Suppressor macrophage treated with lipopolysaccharide for 4 hours (primary cell): ENCODE results near the gene PALD1.
A peak's percentile ranks its signal among the peaks of the same experiment; 100 is the strongest.

Experiments
- DNase-seq: peaks from one replicate; pipeline ENCODE4 v3.0.0-alpha.2; 2020

The PALD1 gene

DNA sequence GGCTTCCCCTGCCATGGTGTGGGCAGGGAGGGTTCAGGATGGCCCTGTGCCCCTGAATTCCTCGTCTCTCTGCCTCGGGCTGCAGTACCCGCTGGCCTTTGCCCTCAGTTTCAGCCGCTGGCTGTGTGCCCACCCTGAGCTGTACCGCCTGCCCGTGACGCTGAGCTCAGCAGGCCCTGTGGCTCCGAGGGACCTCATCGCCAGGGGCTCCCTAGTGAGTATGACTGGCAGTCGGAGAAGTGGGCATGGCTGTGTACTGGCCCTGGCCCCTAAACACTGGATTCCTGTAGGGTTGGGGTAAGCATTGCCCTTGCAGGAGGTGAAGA, 59.6 kb downstream of the PALD1 start:
- DNase-seq = no peak

DNA sequence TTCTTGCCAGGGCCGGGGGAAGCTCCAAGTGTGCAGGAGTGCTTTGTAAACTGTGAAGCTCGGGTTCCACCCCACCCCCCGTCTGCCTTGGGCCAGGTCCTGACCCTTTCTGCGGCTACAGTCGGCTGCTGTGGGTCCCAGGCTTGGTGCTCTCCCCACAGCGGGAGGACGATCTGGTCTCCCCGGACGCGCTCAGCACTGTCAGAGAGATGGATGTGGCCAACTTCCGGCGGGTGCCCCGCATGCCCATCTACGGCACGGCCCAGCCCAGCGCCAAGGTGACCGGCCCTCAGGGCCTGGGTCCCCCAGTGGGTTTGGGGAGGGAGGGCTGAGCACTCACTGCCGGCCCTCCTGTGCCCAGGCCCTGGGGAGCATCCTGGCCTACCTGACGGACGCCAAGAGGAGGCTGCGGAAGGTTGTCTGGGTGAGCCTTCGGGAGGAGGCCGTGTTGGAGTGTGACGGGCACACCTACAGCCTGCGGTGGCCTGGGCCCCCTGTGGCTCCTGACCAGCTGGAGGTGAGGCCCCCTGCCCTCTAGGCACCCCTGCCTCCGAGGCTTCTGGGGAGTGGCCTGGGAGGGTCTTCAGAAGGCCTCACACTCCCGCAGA, 60.3 kb downstream of the PALD1 start:
- DNase-seq = no peak

DNA sequence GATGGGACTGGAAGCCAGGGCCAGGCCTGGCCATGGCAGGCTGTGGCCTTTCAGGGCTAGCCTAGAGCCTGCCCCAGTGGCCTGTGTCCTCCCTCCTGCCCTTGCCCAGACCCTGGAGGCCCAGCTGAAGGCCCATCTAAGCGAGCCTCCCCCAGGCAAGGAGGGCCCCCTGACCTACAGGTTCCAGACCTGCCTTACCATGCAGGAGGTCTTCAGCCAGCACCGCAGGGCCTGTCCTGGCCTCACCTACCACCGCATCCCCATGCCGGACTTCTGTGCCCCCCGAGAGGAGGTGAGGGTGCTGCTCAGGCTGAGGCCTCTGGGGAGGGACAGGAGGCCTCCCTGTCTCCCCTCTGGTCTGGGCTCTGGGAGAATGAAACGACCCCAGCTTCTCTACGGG, 60.9 kb downstream of the PALD1 start:
- no peak for DNase-seq

DNA sequence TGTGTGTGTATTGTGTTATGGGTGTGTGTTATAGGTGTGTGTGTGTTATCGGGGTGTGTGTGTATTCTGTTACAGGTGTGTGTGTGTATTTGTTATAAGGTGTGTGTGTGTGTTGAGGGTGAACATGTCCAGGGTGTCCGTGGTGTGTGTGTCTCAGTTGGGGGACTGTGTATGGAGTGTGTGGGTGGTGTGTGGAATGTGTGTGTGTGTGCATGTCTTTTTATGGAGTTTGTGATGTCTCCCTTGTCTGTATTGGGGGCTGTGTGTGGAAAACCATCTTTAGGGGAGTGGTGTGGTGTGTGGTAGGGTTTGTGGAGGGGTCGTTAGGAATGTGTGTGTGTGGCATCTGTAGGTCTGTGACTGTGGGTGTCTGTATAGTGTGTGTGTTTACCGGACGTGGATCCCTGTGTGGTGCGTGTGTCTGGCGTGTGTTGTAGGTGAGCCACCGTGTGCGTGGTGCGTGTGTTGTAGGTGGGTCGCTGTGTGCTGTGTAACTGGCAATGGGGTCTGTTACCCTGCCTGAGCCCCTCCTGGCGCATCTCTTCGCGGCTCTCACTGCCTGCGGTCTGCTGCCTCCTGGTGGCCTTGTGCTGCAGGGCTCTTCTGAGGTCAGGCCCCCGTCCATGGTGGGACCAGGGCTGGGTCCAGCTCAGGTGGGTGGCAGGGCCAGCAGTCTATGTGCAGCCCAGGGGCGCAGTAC, 61.7 kb downstream of the PALD1 start:
- DNase-seq = peak; percentile 35

DNA sequence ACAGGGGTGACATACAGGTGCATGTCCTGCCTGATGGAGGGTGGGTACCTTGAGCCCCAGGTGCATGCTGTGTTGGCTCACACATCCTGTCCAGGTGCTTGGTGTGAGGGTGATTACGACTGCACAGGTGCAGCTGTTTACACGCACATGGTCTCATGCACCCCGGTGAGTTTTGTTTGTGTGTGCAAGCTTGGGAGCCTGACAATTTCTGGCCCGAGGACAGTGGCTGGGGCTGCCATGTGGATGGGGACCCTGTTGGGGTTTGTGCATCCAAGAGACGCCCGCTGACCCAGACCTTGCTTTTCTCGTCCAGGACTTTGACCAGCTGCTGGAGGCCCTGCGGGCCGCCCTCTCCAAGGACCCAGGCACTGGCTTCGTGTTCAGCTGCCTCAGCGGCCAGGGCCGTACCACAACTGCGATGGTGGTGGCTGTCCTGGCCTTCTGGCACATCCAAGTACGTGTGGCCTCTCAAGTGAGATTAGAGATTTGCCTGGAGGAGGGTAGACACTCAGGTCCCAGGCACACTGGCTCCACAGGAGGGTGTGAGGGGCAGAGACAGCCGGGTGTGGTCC, 62.3 kb downstream of the PALD1 start:
- DNase-seq = no peak

DNA sequence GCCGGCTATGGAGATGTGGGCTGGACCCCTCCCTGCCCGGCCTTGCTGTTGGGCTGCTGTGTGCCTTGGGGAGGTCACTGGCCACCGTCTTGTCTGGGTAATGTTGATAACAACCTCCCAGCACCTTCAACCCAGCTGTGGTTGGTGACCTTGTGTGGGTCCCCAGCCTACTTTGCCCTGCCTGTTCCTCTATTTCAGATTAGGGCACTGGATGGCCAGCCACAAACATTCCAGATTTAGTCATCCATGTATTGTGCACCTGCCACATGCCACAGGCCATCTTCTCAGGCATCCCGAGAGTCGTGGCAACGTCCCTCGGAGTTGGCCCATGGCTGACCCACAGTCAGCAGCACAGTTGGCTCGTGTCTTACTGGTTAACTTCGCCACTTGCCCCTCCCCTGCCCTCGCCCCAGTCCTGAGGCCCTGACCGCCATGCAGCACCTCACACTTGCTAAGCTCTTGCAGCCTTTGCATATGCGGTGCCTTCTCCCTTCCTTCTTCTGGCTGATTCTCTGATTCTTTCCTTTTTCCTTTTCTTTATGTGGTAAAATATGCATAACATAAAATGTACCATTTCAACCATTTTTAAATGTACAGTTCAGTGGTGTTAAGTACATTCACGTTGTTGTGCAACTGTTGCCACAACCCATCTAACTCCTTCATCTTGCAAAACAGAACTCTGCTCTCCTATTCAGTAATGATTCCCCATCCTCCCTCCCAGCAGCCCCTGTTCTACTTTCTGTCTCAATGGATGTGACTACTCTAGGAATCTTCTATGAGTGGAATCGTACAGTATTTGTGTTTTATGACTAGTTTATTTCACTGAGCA, 63.4 kb downstream of the PALD1 start:
- no peak for DNase-seq

DNA sequence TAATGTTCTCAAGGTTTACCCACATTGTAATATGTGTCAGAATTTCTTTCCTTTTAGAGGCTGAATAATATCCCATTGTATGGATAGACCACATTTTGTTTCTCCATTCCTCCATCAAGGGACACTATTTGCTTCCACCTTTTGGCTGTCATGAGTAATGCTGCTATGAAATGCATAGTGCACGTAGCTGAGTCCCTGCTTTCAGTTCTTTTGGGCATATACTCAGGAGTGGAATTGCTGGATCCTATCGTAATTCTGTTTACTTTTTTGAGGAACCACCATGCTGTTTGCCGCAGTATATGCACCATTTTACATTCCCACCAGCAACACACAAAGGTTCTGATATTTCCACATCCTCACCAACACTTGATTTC, 64.0 kb downstream of the PALD1 start:
- no peak for DNase-seq

DNA sequence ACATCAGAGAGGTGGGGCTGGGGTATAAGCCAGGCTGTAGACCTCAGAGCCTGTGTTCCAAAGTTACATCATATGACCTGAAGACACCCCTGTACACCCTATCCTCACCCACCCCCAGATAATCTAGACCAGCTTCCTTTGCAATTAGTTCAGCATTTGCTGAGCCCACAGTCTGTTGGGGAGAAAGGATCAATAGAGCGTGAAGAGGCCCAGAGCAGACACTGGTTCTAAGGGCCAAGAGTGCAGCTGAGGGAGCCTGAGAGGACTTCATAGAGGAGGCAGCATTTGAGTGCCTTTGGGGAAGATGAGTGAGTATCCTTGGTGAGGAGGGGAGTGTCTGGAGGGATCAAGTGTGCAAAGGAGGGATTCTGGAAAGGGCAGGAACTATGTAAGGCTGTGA, 65.3 kb downstream of the PALD1 start:
- DNase-seq = no peak

DNA sequence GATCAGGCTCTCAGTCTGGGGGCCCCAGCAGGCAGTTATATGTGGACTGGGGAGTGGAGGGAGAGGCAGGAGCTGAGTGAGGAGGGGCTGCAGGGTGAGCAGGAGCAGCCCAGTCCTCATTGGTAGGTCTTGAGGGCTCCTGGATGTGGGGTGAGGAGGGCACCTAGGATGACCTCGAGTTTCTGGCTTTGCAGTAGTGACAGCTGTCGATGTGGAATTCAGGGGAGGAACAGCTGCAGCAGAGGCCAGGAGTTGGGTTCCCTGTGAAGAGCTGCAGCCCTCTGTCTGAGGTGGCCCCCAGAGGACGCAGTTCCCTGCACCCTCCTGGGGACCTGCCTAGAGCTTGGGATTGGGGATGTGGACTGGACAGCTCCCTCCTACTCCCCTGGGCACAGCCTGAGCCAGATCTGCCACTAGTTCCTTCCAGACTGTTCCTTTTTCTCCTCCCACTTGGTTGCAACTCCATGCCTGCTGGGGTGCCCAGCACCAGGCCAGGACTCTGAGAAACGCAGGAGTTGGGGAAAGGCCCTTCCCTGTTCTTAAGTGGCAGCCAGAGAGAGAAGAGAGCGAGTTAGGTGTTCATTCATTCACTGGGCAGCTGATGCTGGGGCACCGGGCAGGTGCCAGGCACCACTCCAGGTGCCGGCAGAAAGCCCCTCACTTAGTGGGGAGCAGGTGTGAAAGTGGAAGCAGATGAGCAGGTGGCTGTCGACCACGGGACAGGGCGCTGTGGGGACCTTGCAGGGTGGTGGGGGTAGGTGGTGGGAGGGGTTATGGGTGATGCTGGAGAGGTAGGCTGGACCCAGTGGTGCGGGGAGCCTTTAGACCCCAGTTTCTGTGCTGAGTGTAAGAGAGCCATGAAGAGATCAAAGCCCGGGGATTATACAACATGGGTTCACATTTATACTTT, 66.1 kb downstream of the PALD1 start:
- DNase-seq = no peak

DNA sequence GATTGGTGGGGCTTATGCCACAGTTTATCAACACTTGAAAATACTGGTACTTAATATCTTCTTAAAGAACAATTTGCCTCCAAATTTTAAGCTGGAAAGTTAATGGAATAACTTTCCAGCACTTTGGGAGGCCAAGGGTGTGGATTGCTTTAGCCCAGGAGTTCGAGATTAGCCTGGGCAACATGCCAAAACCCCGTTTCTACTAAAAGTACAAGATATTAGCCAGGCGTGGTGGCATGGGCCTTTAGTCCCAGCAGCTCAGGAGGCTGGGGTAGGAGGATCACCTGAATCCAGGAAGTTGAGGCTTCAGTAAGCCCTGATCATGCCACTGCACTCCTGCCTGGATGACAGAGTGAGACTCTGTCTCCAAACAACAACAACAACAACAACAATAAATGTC, 68.0 kb downstream of the PALD1 start:
- DNase-seq = no peak

DNA sequence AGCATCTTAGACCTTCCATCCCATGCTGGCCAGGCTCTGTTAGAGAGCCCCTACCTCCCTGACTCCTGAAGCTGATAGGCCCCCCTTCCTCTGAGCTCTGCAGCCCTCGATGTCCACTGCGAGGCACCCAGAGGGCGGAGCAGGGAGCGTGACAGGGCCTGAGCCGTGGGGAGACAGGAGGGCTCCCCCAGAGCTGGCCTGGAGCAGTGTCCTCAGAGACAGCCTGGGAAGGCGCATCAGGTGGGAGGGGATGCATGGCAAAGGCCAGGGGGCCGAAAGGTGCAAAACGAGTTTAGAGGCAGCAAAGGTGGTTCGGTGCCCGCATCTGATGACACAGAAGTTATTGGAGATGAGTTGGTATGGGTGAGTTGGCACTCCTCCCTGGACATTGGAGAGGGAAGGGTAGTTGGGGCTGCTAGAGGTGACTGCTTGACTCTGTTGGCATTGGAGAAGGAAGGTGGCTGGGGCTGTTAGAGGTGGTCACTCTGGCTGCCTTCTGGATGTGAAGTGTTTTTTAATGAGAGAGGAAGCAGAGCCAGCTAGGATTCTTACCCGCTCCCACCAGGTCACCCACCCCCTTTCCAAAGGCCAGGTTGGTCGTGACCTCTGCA, 70.9 kb downstream of the PALD1 start:
- DNase-seq = no peak

DNA sequence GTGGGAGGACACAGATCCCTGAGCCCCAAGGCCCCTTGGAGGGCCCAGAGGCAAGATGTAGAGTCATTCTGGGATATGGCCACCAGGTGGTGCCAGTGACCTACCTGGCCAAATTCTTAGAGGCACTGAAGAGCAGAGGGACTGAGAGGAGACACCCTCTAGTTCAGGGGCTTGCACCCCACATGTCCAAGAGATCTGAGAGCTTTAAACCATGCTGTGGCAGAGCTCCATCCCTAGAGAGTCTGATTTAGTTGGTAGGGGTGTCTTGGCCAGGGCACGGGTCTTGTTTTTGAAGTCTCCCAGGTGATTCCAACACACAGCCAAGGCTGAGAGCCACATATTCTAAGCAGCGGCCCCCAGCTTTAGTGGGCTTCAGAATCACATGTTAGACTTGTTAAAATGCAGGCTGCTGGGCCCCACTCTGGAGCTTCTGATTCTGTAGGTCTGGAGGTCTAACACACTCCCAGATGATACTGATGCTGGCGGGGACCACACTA, 71.4 kb downstream of the PALD1 start:
- DNase-seq = peak; percentile 76

DNA sequence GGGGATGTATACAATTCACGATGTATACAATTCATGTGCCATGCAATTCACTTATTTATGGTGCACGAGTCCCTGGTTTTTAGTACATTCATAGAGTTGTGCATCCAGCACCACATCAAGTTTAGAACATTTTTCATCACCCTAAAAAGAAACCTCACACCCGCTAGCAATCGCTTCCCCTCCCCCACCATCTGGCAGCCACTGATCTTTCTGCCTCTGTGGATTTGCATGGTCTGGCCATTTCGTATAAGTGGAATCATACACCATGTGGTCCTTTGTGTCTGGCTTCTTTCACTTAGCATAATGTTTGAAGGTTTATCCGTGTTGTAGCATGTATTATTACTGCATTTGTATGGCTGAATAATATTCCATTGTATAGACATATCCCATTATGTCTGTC, 71.9 kb downstream of the PALD1 start:
- no peak for DNase-seq

DNA sequence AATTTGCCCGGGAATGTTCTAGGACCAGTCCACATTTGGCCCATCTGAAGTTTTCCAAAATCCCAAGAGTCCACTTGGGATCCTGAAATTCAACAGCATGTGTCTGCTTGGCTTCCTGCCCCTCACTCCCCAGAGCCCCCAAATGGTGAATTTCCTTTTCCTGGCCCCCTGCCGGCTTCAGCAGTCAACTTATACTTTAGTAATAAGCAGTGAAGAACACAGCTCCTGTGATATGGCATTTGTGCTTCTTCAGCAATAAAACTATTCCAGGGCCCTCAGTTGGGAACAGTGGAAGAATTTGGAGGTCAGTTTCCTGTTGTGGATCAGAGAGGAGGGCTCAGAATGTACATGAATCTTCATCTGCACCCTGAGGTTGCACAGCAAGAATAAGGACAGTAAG, 72.9 kb downstream of the PALD1 start:
- DNase-seq = no peak

DNA sequence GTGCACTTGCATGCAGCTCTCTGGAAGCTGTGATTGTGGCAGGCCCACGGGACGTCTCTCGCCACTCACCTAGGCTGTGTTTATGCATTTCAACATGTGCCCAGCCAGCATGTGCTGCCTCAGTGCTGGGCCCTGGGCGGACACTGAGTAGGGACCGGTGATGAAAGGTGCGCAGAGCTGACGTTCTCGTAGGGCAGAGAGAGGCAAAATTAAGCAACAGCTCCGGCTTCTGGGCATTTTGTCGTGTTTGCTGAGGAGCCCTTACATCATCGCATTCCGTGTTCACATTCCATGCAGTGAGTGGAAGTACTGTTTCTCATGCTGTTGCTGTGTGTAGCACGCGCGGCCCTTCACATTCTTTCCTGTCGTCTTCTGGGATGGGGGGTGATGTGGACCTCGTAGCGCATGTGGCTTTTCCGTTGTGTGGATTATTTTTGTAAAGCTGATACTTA, 73.4 kb downstream of the PALD1 start:
- no peak for DNase-seq

DNA sequence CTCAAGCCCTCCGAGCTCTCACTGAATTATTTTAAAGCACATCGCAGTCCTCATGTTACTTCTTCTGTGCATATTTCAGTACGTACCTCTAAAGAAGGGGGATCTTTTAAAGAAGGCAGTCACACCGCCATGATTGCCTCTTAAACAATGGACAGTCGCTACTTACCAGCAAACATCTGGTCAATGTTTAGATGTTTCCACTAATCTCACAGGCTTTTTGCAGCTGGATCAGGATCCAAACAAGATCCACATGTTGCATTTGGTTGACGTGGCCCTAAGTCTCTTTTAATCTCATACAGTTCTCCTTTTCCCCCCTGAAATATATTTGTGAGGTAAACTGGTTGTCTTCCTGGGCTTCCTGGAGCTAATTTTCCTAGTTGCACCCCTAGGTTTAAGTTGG, 74.0 kb downstream of the PALD1 start:
- DNase-seq = no peak

DNA sequence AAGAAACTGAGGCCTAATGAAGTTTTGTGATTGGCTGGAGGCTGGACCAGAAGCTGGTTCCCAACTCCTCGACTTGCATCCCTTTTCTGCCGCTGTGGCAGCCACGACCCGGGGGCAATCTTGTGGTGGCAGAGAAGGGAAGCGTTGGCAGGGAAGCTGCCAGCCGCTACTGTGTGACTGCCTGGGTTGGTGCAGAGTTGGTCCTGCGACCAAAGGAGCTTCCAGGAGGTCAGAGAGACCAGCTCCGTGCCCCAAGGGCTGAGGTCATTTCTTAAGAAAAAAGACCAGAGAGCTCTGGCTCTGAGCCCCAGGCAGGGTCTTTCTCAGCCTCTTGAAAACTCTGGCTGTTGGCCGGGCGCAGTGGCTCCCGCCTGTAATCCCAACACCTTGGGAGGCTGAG, 76.8 kb downstream of the PALD1 start:
- no peak for DNase-seq

DNA sequence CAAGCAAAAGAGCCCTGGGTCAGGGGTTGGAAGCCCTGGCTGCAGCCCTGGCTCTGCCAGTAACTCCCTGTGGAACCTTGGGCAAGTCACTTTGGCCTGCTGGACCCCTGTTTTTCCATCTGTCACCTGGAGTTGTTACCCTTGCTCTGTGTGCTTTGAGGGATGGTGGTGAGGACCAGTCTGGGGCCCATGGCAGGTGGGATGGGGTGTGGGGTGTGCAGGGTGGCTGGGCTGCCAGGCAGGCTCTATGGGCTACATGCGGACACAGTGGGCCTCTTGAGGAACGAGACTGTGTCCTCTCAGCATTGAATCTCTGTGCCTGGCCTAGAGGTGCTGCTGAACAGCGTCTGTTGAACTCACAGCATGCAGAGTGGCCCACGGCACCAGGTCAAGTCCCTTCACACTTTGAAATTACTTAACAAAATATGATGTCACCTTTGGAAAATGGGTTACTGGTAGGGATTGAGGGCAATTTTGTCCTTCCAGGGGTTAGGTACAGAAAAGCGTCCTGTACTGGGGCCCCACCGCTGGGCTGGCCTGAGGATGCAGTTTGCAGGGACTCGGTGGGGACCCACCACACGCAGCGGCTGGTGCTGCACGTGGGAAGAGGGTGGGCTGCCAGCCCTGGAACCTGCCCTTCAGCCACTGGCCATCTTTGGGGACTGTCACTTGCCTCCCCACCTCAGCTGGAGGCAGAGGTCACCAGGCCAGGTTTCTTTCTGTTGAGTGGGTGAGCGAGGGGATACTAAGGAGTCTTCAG, 78.7 kb downstream of the PALD1 start:
- DNase-seq = no peak

DNA sequence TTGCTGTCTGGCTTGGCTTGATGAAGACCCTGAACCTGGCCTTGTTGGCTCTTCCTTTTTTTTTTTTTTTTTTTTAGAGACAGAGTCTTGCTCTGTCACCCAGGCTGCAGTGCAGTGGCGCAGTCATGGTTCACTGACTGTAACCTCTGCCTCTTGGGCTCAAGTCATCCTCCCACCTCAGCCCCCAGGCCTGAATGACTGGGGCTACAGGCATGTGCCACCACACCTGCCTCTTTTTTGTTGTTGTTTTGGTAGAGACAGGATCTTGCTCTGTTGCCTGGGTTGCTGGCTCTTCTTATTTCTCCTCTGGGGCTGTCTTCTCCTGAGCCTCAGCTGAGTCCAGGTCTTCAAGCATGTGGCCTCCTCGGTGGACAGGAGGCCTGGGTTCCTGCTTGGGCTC, 79.3 kb downstream of the PALD1 start:
- DNase-seq = no peak

DNA sequence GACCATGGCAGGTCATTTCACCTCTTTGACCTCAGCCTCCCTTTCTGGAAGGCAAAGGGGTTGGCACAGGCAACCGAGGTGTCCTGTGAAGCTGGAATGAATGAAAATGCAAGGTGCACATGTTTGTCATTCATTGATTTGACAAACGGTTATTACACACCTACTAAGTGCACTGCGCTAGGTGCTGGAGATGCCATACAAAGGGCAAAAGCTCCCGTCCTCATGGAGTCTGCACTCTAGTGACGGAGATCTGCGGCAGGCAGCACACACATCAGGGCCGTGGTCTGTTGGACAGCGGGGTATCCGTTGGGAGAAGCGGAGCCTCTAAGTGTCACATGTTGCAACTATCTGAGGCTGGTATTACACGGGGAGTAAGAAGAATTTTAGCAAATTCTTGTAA, 79.7 kb downstream of the PALD1 start:
- DNase-seq = no peak
